ENCODE data around the gene KIRREL1.
A peak's percentile ranks its signal among the peaks of the same experiment; 100 is the strongest.

KIRREL1 gene

GRCh38 chr1:157994704-157995582, 1.5 kb downstream of the KIRREL1 start:
- H3K14ac ChIP-seq (ENCODE audit: low read length): peak overlapping the region; percentile 26

GRCh38 chr1:157995583-157996169, 2.2 kb downstream of the KIRREL1 start:
- Histone ChIP-seq H3K27ac (ENCODE audit: low read depth, low read length) (no peak overlapping the region), H2BK120ac (ENCODE audit: insufficient read depth, low read length, poor library complexity) (no peak overlapping the region), H4K91ac (ENCODE audit: low read depth, low read length) (no peak overlapping the region), H2AFZ (ENCODE audit: insufficient read depth, low read length, poor library complexity) (no peak overlapping the region), H3K4me3 (ENCODE audit: low read depth, low read length) (no peak overlapping the region), H3K18ac (ENCODE audit: low read length) (peak overlapping the region; percentile 38), H3K4me1 (ENCODE audit: control insufficient read depth in 1 of 2, insufficient read depth in 2 of 2, low read length in 2 of 2) (peaks cover 15 to 28% of the 10 kb centered on the region in 2 experiments), H3K79me2 (ENCODE audit: control insufficient read depth, insufficient read depth, low read length, poor library complexity) (peaks cover 23% of the 10 kb centered on the region), H2AK5ac (ENCODE audit: low read length) (peak overlapping the region; percentile 78), H2BK5ac (ENCODE audit: low read depth, low read length, poor library complexity) (no peak overlapping the region), H3K9me3 (ENCODE audit: insufficient read depth, low read depth, low read length) (peaks cover 2% of the 10 kb centered on the region), H3K27me3 (ENCODE audit: insufficient read depth, low read length) (no peaks in the 10 kb centered on the region), H3K23ac (ENCODE audit: low read length) (no peak overlapping the region), H3K4me2 (ENCODE audit: low read length) (peak overlapping the region; percentile 62), H3K4ac (ENCODE audit: low read depth, low read length) (peak overlapping the region; percentile 67), H4K12ac (ENCODE audit: low read depth, low read length) (no peak overlapping the region), H4K8ac (ENCODE audit: low read depth, low read length) (no peak overlapping the region), H3K79me1 (ENCODE audit: low read length) (peaks cover 19% of the 10 kb centered on the region), H3K14ac (ENCODE audit: low read length) (no peak overlapping the region), H2BK12ac (ENCODE audit: low read length) (peak overlapping the region; percentile 33), H3K9ac (ENCODE audit: low read length) (peak overlapping the region; percentile 13), H3K36me3 (ENCODE audit: control insufficient read depth in 1 of 2, insufficient read depth in 2 of 2, low read length in 2 of 2) (peaks cover 2 to 6% of the 10 kb centered on the region in 2 experiments)
- no peak for DNase-seq
- WGBS (ENCODE audit: extremely low coverage, insufficient coverage, insufficient read length): no CpG with 5 or more reads among the region's 3 CpGs

More at GRCh38 chr1:157994704-157995582, 1.5 kb downstream of the KIRREL1 start:
- peak overlapping the region; percentile 19 for H2AFZ ChIP-seq (ENCODE audit: insufficient read depth, low read length, poor library complexity)
- H3K27ac ChIP-seq (ENCODE audit: low read depth, low read length): peak overlapping the region; percentile 29
- no peak overlapping the region for H2BK120ac ChIP-seq (ENCODE audit: insufficient read depth, low read length, poor library complexity)
- H3K18ac ChIP-seq (ENCODE audit: low read length): peak overlapping the region; percentile 19
- DNase-seq: no peak
- peaks cover 19% of the 10 kb centered on the region for H3K79me1 ChIP-seq (ENCODE audit: low read length)
- peak overlapping the region; percentile 42 for H2AK5ac ChIP-seq (ENCODE audit: low read length)
- H3K4me1 ChIP-seq (ENCODE audit: control insufficient read depth in 1 of 2, insufficient read depth in 2 of 2, low read length in 2 of 2): peaks cover 15 to 26% of the 10 kb centered on the region in 2 experiments
- H3K79me2 ChIP-seq (ENCODE audit: control insufficient read depth, insufficient read depth, low read length, poor library complexity): peaks cover 23% of the 10 kb centered on the region
- H3K36me3 ChIP-seq (ENCODE audit: control insufficient read depth in 1 of 2, insufficient read depth in 2 of 2, low read length in 2 of 2): peaks cover 1 to 6% of the 10 kb centered on the region in 2 experiments
- H4K12ac ChIP-seq (ENCODE audit: low read depth, low read length): no peak overlapping the region
- peak overlapping the region; percentile 62 for H3K4me2 ChIP-seq (ENCODE audit: low read length)
- no peak overlapping the region for H2BK12ac ChIP-seq (ENCODE audit: low read length)
- WGBS (ENCODE audit: extremely low coverage, insufficient coverage, insufficient read length): no CpG with 5 or more reads among the region's 13 CpGs
- H3K23ac ChIP-seq (ENCODE audit: low read length): no peak overlapping the region
- no peaks in the 10 kb centered on the region for H3K27me3 ChIP-seq (ENCODE audit: insufficient read depth, low read length)
- H3K9me3 ChIP-seq (ENCODE audit: insufficient read depth, low read depth, low read length): peaks cover 2% of the 10 kb centered on the region
- peak overlapping the region; percentile 71 for H4K91ac ChIP-seq (ENCODE audit: low read depth, low read length)
- peak overlapping the region; percentile 72 for H3K9ac ChIP-seq (ENCODE audit: low read length)
- peak overlapping the region; percentile 94 for H3K4me3 ChIP-seq (ENCODE audit: low read depth, low read length)
- H3K4ac ChIP-seq (ENCODE audit: low read depth, low read length): peak overlapping the region; percentile 67
- no peak overlapping the region for H4K8ac ChIP-seq (ENCODE audit: low read depth, low read length)
- H2BK5ac ChIP-seq (ENCODE audit: low read depth, low read length, poor library complexity): no peak overlapping the region

DNA sequence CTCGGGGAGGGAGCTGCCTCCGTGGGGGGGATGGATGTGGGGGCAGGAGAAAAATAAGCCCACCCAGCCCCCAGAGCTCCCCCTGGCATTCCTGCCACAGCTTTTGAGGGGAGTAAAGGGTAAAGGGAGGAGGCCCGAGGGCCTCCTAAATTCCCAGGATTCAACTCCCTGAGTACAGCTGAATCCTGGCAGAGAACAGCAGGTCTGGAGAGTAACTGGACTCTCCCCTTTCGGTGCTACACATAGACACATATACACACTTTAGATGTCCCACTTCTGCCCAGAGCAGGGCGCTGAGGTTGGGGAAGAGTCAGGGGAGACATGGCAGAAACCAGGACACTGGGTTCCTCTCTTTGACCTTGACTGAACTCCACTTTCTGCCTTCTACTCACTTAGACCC, 3.0 kb downstream of the KIRREL1 start:
- H3K4ac ChIP-seq (ENCODE audit: low read depth, low read length): peak overlapping the region; percentile 27
- H4K91ac ChIP-seq (ENCODE audit: low read depth, low read length): no peak overlapping the region
- H3K9me3 ChIP-seq (ENCODE audit: insufficient read depth, low read depth, low read length): peaks cover 2% of the 10 kb centered on the region
- H3K14ac ChIP-seq (ENCODE audit: low read length): no peak overlapping the region
- H3K27me3 ChIP-seq (ENCODE audit: insufficient read depth, low read length): no peaks in the 10 kb centered on the region
- no peak overlapping the region for H2AFZ ChIP-seq (ENCODE audit: insufficient read depth, low read length, poor library complexity)
- H3K4me1 ChIP-seq (ENCODE audit: control insufficient read depth in 1 of 2, insufficient read depth in 2 of 2, low read length in 2 of 2): peaks cover 17 to 32% of the 10 kb centered on the region in 2 experiments
- no peak overlapping the region for H2BK5ac ChIP-seq (ENCODE audit: low read depth, low read length, poor library complexity)
- H2BK120ac ChIP-seq (ENCODE audit: insufficient read depth, low read length, poor library complexity): no peak overlapping the region
- peaks cover 6% of the 10 kb centered on the region in 2 experiments for H3K36me3 ChIP-seq (ENCODE audit: control insufficient read depth in 1 of 2, insufficient read depth in 2 of 2, low read length in 2 of 2)
- H3K79me2 ChIP-seq (ENCODE audit: control insufficient read depth, insufficient read depth, low read length, poor library complexity): peaks cover 26% of the 10 kb centered on the region
- no peak overlapping the region for H3K4me2 ChIP-seq (ENCODE audit: low read length)
- no peak overlapping the region for H2BK12ac ChIP-seq (ENCODE audit: low read length)
- peaks cover 20% of the 10 kb centered on the region for H3K79me1 ChIP-seq (ENCODE audit: low read length)
- H2AK5ac ChIP-seq (ENCODE audit: low read length): no peak overlapping the region
- no peak overlapping the region for H3K18ac ChIP-seq (ENCODE audit: low read length)
- no peak overlapping the region for H3K4me3 ChIP-seq (ENCODE audit: low read depth, low read length)
- no peak overlapping the region for H4K8ac ChIP-seq (ENCODE audit: low read depth, low read length)
- no peak for DNase-seq
- H4K12ac ChIP-seq (ENCODE audit: low read depth, low read length): no peak overlapping the region
- H3K23ac ChIP-seq (ENCODE audit: low read length): no peak overlapping the region
- H3K9ac ChIP-seq (ENCODE audit: low read length): no peak overlapping the region
- WGBS (ENCODE audit: extremely low coverage, insufficient coverage, insufficient read length): no CpG with 5 or more reads among the region's 5 CpGs
- no peak overlapping the region for H3K27ac ChIP-seq (ENCODE audit: low read depth, low read length)

- Histone ChIP-seq H3K9me3 (ENCODE audit: insufficient read depth, low read depth, low read length) (no peaks in the 10 kb centered on the region), H3K4me1 (ENCODE audit: control insufficient read depth in 1 of 2, insufficient read depth in 2 of 2, low read length in 2 of 2) (peaks cover 24 to 36% of the 10 kb centered on the region in 2 experiments), H3K23ac (ENCODE audit: low read length) (no peak overlapping the region), H3K79me1 (ENCODE audit: low read length) (peaks cover 21% of the 10 kb centered on the region), H3K79me2 (ENCODE audit: control insufficient read depth, insufficient read depth, low read length, poor library complexity) (peaks cover 15% of the 10 kb centered on the region), H3K18ac (ENCODE audit: low read length) (no peak overlapping the region), H3K27ac (ENCODE audit: low read depth, low read length) (no peak overlapping the region), H3K14ac (ENCODE audit: low read length) (no peak overlapping the region), H2BK5ac (ENCODE audit: low read depth, low read length, poor library complexity) (no peak overlapping the region), H3K4ac (ENCODE audit: low read depth, low read length) (no peak overlapping the region), H2AK5ac (ENCODE audit: low read length) (no peak overlapping the region), H2AFZ (ENCODE audit: insufficient read depth, low read length, poor library complexity) (no peak overlapping the region), H2BK120ac (ENCODE audit: insufficient read depth, low read length, poor library complexity) (no peak overlapping the region), H4K12ac (ENCODE audit: low read depth, low read length) (no peak overlapping the region), H4K91ac (ENCODE audit: low read depth, low read length) (no peak overlapping the region), H3K4me3 (ENCODE audit: low read depth, low read length) (no peak overlapping the region), H2BK12ac (ENCODE audit: low read length) (no peak overlapping the region), H3K27me3 (ENCODE audit: insufficient read depth, low read length) (no peaks in the 10 kb centered on the region), H3K4me2 (ENCODE audit: low read length) (no peak overlapping the region), H4K8ac (ENCODE audit: low read depth, low read length) (no peak overlapping the region), H3K9ac (ENCODE audit: low read length) (no peak overlapping the region), H3K36me3 (ENCODE audit: control insufficient read depth in 1 of 2, insufficient read depth in 2 of 2, low read length in 2 of 2) (peaks cover 6 to 7% of the 10 kb centered on the region in 2 experiments)
- no peak for DNase-seq
- no CpG with 5 or more reads among the region's 4 CpGs for WGBS (ENCODE audit: extremely low coverage, insufficient coverage, insufficient read length)
Observed at GRCh38 chr1:158000507-158000906, 7.1 kb downstream of the KIRREL1 start.
